ENCODE results near the gene TLNRD1.

TLNRD1 gene

DNA sequence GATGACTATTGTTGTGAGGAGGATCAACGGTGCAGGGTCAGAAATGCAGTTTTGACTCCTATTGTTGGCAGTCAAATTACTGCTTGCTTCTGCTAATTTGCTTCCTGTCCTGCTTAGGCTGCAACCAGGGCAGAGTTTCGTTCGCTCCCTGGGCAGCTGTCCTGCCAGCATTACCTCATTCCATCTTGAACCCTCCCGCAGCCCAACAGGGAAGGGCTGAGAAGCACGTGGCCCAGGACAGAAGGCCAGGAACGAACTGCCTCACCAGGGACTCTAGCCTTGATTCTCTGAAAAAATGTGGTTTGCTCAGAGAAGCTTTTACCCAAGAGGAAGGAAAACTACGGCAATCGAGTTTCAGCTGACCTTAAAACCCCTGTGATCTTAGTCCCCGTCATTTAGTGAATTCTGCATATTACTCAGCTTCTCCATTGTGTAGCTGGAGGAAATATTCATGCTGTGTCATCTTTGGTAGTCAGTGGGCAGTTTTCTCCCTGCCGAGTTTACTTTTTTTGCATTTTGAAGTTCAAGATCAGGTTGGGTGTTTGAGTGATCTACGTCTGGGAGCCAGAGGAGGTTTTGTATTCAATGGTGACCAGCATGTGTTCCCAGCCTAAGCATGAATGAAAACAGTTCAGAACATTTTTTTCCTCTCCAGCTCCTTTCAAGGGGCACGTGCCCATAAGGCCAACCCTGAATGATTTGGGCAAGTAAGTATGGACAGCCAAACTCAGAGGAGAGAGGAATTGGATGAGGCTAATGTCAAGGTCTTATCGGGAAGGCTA is 23.0 kb downstream of the TLNRD1 start:
- TF ChIP-seq, protein P1, sequence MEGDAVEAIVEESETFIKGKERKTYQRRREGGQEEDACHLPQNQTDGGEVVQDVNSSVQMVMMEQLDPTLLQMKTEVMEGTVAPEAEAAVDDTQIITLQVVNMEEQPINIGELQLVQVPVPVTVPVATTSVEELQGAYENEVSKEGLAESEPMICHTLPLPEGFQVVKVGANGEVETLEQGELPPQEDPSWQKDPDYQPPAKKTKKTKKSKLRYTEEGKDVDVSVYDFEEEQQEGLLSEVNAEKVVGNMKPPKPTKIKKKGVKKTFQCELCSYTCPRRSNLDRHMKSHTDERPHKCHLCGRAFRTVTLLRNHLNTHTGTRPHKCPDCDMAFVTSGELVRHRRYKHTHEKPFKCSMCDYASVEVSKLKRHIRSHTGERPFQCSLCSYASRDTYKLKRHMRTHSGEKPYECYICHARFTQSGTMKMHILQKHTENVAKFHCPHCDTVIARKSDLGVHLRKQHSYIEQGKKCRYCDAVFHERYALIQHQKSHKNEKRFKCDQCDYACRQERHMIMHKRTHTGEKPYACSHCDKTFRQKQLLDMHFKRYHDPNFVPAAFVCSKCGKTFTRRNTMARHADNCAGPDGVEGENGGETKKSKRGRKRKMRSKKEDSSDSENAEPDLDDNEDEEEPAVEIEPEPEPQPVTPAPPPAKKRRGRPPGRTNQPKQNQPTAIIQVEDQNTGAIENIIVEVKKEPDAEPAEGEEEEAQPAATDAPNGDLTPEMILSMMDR (IDR thresholded peaks at IDR 0.05; ENCODE audit: low read depth, low read length, missing control alignments) = no peak
- in situ Hi-C loops (cut with HindIII; ENCODE audit: low sequenced_read_pairs) = no loop called here
- DNase-seq (ENCODE audit: low read depth) = no peak
- H3K4me3 ChIP-seq (ENCODE audit: low read depth, low read length) = no peak overlapping the region

DNA sequence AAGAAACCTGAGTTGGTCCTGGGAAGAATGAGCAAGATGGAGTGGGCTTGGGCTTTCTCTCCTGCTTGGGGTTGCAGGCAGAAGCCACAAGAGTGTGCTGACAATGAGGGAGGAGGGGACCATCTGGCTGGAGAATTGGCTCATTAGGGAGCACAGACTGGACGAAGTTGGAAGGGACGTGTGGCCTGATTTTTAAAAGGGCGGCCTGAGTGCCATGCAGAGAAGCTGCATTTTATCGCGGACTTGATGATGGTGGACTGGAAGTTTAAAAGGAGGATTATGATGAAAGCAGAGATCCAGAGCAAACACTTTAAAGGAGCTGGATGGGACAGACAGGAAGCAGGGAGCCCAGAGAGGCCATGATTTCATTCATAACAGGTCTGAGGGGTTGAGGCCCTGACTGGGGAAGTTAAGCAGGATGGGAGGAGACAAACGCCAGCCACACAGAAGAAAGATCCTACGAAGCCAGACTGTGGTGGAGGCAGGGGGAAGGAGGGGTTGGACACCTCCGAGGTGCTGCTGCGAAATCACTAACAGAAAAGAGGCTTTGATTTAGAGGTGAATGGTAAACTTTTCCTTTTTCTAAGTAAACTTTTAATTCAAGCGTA is 23.6 kb downstream of the TLNRD1 start:
- in situ Hi-C loops (cut with HindIII; ENCODE audit: low sequenced_read_pairs) = no loop called here
- TF ChIP-seq, protein P1 (IDR thresholded peaks at IDR 0.05; ENCODE audit: low read depth, low read length, missing control alignments) = no peak
- no peak overlapping the region for H3K4me3 ChIP-seq (ENCODE audit: low read depth, low read length)
- DNase-seq (ENCODE audit: low read depth) = no peak

DNA sequence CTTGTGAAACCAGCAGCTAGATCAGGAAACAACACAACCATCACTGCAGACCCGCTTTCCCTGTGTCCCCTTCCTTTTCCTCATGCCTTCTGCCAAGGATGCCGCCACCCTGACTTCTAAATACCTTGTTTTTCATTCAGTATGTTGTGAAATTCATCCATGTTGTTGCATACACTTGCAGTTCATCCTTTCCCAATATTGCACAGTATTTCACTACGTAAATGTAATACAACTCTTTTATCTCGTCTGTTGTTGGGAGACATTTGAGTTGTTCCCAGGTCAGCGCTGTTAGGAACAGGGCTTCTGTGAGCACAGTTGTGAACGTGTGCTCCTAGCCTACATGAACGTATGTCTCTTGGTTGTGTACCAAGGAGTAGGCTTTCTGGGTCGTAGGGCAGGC is 24.2 kb downstream of the TLNRD1 start:
- TF ChIP-seq, protein P1 (IDR thresholded peaks at IDR 0.05; ENCODE audit: low read depth, low read length, missing control alignments) = no peak
- no peak for DNase-seq (ENCODE audit: low read depth)
- no peak overlapping the region for H3K4me3 ChIP-seq (ENCODE audit: low read depth, low read length)
- in situ Hi-C loops (cut with HindIII; ENCODE audit: low sequenced_read_pairs) = no loop called here

DNA sequence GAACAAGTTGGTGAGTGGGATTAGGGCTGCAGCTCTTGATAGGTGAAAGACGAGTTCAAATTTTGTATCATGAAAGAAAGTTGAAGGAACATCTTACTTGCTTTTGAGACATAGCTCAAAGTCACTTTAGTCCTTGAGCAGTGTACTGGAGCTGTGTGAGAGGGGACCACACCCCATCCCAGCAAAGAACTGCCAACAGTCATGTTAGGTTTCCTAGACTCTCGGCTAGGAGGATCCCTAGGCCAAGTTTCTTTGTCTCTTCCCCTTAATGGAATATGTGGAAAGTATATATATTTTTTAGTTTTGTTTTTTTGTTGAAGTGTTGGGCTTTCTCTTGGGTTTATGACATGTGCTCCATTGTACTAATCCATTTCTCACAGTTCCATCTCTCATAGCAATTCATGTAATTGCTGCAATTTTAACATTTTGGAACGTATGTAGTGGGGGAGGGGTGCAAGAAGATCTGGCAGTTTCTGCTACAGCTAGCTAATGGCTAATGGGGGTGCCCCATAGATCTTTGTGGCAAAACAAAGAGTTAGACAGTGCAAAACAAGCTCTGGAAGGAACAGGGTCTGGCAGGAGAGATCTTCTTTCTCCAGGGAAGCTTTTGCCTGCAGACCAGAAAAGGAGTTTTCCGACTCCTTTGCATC is 25.1 kb downstream of the TLNRD1 start:
- in situ Hi-C loops (cut with HindIII; ENCODE audit: low sequenced_read_pairs) = no loop called here
- no peak overlapping the region for H3K4me3 ChIP-seq (ENCODE audit: low read depth, low read length)
- no peak for DNase-seq (ENCODE audit: low read depth)
- TF ChIP-seq, protein P1 (IDR thresholded peaks at IDR 0.05; ENCODE audit: low read depth, low read length, missing control alignments) = no peak

DNA sequence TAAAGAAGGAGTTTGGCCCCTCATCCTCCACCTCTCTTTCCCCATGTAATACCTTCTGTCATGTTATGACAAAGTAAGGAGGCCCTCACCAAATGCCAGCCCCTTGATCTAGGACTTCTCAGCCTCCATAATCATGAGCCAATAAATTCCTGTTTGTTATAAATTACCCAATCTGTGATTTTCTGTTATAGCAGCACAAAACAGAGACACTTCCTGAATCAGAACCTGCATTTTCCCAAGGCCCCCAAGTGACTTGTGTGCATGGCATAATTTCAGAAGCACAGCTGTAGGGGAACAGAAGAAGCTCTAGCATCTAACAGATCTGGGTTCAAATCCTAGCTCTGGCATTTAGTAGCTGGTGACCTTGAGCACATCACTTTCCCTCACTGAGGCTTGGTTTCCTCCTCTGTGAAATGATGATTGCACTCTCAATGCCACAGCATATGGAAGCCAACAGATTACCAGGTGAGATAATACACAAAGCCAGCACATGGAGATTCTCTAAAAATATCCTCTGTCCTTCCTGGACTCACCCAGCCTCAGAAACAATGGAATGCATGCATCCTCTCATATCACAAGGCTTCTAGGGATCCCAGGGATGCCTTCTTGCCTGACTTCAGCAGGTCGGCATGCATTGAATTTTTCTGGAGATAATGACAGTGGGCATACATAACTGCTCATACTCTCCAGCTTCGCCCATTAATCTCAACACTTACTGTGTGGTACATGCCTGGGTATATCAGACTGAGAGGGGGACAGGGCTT is 26.3 kb downstream of the TLNRD1 start:
- H3K4me3 ChIP-seq (ENCODE audit: low read depth, low read length) = no peak overlapping the region
- TF ChIP-seq, protein P1 (IDR thresholded peaks at IDR 0.05; ENCODE audit: low read depth, low read length, missing control alignments) = no peak
- in situ Hi-C loops (cut with HindIII; ENCODE audit: low sequenced_read_pairs) = no loop called here
- DNase-seq (ENCODE audit: low read depth) = no peak
